ENCODE measurements around the gene SCAANT1.
A peak's percentile ranks its signal among the peaks of the same experiment; 100 is the strongest.

Gene SCAANT1

DNA sequence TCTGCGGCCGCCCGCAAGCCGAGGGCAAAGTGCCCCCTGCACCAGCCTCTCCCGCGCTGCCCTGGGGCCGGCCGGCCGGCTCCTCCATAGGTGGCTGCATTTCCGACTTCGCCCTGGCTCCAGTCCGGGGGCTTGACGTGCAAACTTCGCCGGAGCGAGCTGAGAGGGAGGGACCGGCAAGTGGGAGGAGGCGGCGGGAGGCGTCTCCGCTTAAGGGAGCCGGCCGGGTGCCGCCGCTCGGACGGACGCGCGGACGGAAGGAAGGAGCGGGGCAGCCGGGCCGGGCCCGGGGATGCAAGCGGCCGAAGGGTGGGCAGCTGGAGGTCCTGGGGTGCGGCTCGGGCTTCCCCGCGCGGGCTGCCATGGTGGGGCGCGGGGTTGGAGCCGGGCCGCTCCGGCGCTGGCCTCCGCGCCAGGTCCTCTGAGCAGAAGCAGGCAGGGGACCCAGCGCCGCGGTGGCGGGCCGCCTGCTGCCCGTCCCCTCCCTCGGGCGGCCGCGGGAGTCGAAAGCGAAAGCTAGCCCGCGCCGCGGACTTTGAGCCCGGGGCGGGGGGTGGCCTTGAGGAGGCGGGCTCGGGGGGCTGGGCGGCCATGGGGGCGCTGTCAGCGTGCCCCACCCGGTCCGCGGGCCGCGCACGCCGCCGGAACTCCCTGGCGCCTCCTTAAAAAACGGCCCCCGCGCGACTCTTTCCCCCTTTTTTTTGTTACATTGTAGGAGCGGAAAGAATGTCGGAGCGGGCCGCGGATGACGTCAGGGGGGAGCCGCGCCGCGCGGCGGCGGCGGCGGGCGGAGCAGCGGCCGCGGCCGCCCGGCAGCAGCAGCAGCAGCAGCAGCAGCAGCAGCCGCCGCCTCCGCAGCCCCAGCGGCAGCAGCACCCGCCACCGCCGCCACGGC is at the start of gene SCAANT1:
TSS of gene SCAANT1 (minus strand) at position 511 of the 895 bp plus-strand sequence.
- DNase-seq (ENCODE audit: extremely low spot score, insufficient read length, low read depth) = peak; percentile 57
- FAIRE-seq = peak; percentile 68

DNA sequence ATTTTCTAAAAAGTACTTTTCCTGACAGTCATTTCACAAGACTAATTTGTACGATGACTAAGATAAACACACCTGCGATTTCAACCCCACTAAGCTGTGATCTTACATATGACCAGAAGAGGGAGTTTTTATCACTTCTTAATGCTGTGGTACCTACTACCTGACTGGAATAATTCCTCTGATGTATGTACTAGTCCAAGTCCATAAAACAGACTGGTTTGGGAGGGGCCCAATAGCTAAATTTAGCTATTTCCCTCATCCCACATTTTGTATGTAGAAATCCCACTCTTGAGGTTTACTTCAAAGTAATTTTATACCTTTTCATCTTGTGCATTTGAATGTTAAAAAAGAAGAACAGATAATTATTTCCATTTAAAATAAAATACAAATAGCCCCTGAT is 49.7 kb upstream of the SCAANT1 start:
- no peak for DNase-seq (ENCODE audit: extremely low spot score, insufficient read length, low read depth)

DNA sequence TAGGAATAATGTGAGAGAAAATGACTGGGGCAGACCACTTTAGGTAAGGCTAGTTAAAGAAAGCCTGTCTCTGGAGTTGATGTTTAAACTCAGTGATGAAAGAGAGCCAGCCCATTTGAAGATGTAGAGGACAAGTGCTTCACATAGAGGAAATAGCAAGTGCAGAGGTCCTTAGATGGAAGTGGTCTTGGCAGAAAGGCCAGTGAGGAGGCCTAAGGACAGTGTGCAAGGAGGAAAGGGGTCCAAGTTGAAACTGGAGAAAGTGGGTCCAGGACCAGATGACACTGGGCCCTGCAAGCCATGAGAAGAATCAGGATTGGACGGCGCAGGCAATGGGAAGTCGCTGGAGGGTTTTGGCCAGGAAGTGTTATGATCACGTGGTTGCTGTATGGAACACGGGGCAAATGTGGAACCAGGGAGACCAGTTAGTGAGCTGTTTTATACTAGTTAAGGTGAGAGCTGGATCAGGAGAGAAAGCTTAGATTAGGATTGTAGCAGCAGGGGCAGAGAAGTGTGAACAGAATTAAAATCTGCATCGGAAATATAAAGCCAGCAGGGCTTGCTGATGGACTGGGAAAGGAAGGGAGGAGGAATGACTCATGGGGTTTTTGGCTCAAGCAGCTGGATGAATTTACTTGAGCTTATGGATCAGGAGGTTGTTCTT is 48.0 kb upstream of the SCAANT1 start:
- DNase-seq (ENCODE audit: extremely low spot score, insufficient read length, low read depth) (no peak), FAIRE-seq (no peak)

More for the DNA sequence above, 49.7 kb upstream of the SCAANT1 start:
- peak; percentile 75 for FAIRE-seq

DNA sequence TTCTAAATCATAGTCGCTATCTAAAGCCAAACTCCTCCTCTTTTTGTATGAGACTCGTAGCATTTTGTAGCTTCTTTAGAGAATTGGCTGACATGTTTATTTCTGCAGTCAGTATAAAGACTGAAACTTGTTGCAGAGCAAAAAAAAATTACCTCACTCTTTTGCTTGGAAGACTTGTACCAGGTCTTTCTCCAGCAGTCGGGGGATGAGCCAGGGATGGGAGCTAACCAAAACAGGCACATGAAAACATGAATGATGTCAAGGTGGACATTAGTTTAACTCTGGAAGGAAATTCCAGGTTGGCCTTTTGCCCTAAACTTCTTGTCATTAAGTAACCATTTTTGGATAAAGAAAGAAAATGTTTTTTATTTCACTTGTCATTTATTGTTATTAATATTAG is 47.0 kb upstream of the SCAANT1 start:
- DNase-seq (ENCODE audit: extremely low spot score, insufficient read length, low read depth) (no peak), FAIRE-seq (peak; percentile 45)

- DNase-seq (ENCODE audit: extremely low spot score, insufficient read length, low read depth) (no peak), FAIRE-seq (peak; percentile 77)
Observed at GRCh38 chr3:63955830-63956545, 43.8 kb upstream of the SCAANT1 start.

DNA sequence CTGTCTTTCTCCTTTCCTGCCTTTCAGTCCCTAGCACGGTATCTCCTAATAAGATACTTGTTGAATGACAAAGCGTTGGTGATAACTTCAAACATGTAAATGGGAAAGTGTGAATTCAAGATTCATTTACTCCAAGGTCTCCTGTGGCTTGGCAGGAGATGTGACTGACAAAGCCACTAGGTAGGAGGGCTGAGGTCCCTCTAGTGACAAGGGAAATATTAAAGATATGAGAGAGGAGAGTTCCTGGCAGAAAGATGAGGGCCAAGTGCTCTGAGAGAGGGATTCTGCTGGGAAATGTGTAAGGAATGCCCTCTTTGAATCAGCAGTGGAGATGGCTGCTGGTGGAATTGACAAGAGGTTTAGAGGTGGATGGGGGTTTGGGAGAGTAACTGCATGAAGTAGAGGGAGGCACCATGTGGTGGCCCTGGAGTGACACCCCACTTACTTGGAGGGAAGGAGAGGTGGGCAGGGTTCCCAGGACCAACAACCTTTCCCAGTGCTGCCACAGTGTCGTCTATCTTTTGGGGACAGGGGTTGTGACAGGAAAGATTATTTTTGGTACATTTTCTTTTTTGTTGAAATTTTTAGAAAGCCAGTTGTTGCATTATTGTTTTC is 43.0 kb upstream of the SCAANT1 start:
- DNase-seq (ENCODE audit: extremely low spot score, insufficient read length, low read depth) (no peak), FAIRE-seq (no peak)

- DNase-seq (ENCODE audit: extremely low spot score, insufficient read length, low read depth) (no peak), FAIRE-seq (no peak)
Observed at GRCh38 chr3:63954182-63954581, 42.0 kb upstream of the SCAANT1 start.

DNA sequence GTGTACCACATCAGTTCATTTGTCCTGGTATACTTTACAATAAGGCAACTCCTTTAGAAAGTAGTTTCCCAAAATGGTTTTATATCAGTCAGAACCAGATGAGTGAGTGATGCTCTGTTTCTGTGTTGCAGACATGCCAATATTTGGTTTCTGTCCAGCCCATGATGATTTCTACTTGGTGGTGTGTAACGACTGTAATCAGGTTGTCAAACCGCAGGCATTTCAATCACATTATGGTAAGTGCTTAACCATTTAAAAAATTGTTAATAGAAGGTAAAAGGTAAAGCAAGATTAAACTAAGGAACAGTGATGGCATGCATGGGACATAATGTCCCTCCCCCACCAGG is 40.0 kb upstream of the SCAANT1 start:
- no peak for FAIRE-seq
- DNase-seq (ENCODE audit: extremely low spot score, insufficient read length, low read depth) = no peak

DNA sequence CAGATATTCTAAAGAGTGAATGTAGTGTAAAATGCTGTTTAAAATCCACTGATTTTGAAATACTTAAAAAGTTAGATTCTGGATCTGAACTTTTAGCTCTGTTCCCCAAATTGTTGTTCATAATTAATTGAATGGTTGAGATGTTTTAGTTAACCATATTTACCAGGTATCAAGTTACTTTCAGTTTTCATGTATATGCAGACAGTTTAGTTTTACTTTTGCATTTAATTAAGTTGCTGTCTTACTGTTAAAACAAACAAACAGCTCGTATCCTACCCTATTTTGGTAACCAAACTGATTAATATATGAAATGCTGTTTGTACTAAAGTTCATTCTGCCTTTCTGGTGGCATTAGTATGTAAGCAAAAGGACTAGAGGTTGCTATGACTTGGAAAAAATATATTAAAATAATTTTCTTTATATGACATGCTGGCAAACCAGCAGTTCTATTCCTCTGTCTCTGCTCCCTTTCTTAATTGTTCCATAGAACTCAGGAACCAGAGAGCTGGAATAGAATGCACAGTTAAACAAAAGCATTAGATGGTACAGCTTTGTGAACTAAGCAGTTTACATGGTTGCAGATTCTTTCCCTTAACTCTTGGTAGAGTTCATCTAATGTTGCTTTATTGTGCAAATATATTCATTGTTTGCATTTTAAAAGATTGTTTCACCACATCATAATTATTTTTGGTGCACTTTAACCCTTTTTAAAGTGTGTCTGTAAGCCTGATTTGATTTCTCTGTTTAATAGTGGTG is 39.5 kb upstream of the SCAANT1 start:
- peak; percentile 62 for FAIRE-seq

DNA sequence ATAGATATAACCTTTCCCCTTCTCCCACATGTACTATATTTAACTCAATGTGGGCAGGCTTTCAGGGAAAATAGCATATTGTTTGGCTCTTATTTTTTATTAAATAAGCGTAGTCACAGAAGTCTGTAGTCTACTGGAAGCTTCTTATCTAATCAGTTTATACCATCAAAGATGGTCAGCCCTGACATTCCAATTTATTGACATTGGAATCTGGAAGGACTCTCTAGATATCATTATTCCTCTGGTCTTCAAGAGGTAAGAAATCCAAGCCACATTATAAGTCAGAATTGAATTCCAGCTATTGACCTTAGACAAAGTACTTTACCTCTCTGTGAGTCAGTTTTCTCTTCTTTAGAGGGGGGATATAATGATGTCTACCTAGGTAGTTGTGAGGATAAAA is 38.5 kb upstream of the SCAANT1 start:
- DNase-seq (ENCODE audit: extremely low spot score, insufficient read length, low read depth) = no peak
- no peak for FAIRE-seq

More for the DNA sequence above, 39.5 kb upstream of the SCAANT1 start:
- DNase-seq (ENCODE audit: extremely low spot score, insufficient read length, low read depth) = no peak

DNA sequence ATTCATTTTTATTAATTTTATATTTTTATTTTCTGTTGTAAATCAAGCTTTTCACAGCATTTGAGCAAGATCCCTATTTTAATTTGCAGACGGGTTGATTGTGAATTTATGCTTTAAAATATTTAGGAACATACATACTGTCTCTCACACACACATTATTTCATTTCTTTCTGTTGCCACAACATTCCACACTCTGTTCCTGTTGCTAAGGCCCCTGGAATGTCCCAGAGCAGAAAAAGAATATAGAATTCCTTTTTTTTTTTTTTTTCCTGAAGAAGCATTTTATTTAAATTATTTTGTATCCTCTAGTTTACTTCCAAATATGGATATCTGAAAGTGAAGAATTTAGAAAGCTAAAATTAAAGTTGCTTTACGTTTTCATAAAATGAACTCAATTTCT is 36.8 kb upstream of the SCAANT1 start:
- FAIRE-seq (no peak), DNase-seq (ENCODE audit: extremely low spot score, insufficient read length, low read depth) (no peak)

- FAIRE-seq (no peak), DNase-seq (ENCODE audit: extremely low spot score, insufficient read length, low read depth) (no peak)
Observed at GRCh38 chr3:63947594-63947993, 35.4 kb upstream of the SCAANT1 start.

GRCh38 chr3:63946753-63947152 is 34.6 kb upstream of the SCAANT1 start:
- DNase-seq (ENCODE audit: extremely low spot score, insufficient read length, low read depth) = no peak
- no peak for FAIRE-seq

DNA sequence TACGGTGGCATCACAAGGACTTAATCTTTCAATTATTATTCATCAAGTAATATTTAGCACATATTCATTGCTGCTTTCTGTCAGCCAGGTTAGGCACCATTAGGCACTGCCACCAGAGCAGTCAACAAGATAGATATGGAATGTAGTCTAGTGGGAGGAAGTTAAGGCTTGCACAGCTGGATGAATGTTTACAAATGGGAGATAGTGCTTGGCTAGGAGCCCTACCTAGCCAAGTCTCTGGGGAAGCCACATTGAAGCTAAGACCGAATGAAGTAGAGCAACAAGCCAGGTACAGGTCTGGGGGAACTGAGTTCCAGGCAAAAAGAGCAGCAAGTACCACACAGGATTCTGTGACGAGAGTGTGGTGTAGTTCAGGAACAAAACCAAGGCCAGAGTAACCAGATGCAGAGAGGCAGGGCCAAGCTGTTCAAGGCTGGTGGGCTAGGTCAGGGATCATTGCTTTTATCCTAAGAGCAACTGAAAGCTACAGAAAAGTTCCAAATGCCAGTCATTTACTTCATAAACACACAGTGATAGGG is 33.4 kb upstream of the SCAANT1 start:
- FAIRE-seq = no peak
- no peak for DNase-seq (ENCODE audit: extremely low spot score, insufficient read length, low read depth)

GRCh38 chr3:63943678-63944077 is 31.5 kb upstream of the SCAANT1 start:
- no peak for FAIRE-seq
- DNase-seq (ENCODE audit: extremely low spot score, insufficient read length, low read depth) = no peak

- DNase-seq (ENCODE audit: extremely low spot score, insufficient read length, low read depth) (no peak), FAIRE-seq (no peak)
Observed at GRCh38 chr3:63942528-63942927, 30.3 kb upstream of the SCAANT1 start.

DNA sequence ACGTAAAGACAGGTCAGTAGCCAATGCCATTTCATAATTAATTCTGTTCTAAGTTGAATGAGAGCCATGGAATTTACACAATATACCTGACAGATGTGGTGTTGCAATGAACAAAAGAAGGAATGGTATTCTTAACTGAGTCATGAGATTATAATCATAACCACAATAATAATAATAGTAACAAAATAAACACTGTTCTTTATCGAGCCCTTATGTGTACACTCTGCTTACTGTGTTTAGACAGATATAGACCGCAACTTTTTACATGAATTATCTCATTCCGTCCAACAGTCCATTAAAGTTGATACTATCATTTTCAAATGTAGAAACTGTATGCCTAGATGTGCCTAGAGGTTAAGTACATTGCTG is 28.2 kb upstream of the SCAANT1 start:
- FAIRE-seq = no peak
- no peak for DNase-seq (ENCODE audit: extremely low spot score, insufficient read length, low read depth)

- DNase-seq (ENCODE audit: extremely low spot score, insufficient read length, low read depth) (no peak), FAIRE-seq (peak; percentile 89)
Observed at GRCh38 chr3:63937661-63938651, 25.8 kb upstream of the SCAANT1 start.
